ENCODE results near the gene CRTAC1. TPM values are rescaled to one million over a fixed set of nuclear protein-coding genes. Genes with fewer than 3 reads are reported as not detected.

CRTAC1 gene
- total RNA-seq, 1 donor from 2014 or later = 2.2 TPM

GRCh38 chr10:97898429-97898828 is 132.0 kb downstream of the CRTAC1 start:
- peak; percentile 21 for DNase-seq (ENCODE audit: low spot score)

DNA sequence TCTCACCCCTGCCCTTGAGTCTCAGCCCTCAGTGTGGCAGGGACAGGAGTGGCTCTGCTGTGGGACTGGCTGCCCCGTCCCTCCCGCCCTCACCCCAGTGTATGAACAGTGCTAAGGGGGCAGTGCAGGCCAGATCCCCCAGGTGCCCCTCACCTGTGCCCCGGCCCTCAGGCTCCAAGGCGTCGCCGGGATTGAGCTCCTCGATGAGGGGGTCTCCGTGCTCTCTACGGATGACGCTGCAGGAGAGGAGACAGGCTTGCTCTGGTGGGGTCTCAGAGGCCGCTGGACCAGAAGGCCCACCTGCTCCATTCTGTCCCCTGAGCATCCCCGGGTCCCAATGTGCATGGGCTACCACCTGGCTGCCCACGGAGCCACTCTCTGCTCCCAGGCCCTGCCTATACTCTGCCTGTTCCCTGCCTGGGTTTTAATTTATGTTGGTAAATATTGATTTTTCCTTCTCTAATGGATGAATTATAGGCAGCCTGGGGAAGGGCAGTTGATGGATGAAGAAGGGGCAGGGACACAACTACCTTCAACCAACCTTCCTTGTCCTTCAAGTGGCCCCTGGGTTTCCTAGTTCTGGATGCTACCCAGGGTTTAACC is 133.6 kb downstream of the CRTAC1 start:
- no peak for DNase-seq (ENCODE audit: low spot score)

GRCh38 chr10:97895915-97896314 is 134.5 kb downstream of the CRTAC1 start:
- DNase-seq (ENCODE audit: low spot score) = no peak

- DNase-seq (ENCODE audit: low spot score) = no peak
Observed at GRCh38 chr10:97895084-97895483, 135.3 kb downstream of the CRTAC1 start.

- no peak for DNase-seq (ENCODE audit: low spot score)
Observed at GRCh38 chr10:97894092-97894491, 136.3 kb downstream of the CRTAC1 start.

- DNase-seq (ENCODE audit: low spot score) = no peak
Observed at GRCh38 chr10:97892939-97893338, 137.5 kb downstream of the CRTAC1 start.

GRCh38 chr10:97892506-97892905 is 137.9 kb downstream of the CRTAC1 start:
- DNase-seq (ENCODE audit: low spot score) = no peak

- DNase-seq (ENCODE audit: low spot score) = peak; percentile 65
Observed at GRCh38 chr10:97891497-97892167, 138.8 kb downstream of the CRTAC1 start.

GRCh38 chr10:97889461-97890265 is 140.8 kb downstream of the CRTAC1 start:
- DNase-seq (ENCODE audit: low spot score) = peak; percentile 31

DNA sequence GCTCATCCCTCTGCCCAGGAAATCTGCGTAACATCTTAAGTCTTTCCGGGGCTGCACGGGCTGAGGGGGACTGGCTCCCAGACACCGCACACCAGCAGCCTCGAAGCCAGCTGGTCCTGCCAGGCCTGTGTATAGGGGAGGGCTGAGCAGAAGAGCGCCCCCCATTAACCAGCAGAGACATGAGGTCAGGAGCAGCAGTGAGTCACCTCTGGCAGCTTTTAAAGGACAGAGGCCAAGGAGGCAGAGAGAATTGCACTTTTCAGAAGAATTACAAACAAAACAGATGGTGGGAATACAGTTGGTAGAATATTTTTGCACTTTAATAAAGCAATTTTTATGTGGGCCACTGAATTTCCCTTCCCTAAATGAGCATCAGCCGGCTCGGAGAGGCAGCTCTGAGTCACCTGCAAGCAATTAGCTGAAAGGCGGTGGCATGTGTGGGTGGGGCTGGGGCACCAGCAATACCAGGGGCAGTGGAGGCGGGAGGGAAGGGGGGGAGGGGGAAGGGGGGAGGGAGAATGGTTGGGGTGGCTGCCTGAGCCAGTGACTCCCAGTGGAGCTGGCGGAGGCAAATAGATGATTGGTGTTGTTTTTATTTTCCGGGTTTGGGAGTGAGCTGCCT is 141.7 kb downstream of the CRTAC1 start:
- DNase-seq (ENCODE audit: low spot score) = no peak

DNA sequence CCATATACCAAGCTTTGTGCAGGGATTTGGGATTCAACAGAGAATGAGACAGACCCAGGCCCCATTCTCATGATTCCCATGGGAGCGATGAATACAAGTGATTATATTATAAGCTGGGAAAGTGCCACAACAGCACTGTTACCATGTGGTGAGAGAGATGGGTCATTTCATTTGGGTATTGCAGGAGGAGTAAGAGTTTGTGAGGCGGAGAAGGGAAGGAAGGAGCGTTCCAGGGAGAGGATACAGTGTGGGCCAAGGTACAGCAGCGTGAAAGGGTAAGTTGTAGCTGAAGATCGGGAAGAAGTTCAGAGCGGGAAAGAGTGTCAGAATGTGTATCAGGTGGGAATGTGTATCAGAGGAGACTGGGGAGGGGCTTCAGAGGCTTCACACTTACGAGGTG is 142.3 kb downstream of the CRTAC1 start:
- no peak for DNase-seq (ENCODE audit: low spot score)

- DNase-seq (ENCODE audit: low spot score) = no peak
Observed at GRCh38 chr10:97887399-97887798, 143.0 kb downstream of the CRTAC1 start.

DNA sequence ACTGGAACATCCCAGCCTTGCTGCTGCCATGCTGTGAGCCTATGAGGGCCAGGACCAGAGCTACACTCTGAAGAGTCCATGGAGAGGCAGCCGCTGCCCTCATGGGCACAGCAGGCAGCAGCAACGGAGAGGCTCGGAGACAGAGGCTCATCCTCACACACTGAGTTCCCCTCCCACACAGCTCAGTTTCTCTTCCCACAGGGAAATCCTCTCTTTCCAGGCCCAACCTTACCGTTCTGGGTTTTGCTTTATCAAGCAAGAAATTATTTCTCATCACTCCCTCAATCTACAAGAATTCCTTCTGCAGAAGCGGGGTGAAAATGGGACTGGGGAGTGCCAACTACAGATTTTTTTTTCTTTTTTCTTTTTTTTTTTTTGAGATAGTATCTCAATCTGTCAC is 144.1 kb downstream of the CRTAC1 start:
- no peak for DNase-seq (ENCODE audit: low spot score)

GRCh38 chr10:97883092-97883485 is 147.3 kb downstream of the CRTAC1 start:
- DNase-seq (ENCODE audit: low spot score) = no peak

DNA sequence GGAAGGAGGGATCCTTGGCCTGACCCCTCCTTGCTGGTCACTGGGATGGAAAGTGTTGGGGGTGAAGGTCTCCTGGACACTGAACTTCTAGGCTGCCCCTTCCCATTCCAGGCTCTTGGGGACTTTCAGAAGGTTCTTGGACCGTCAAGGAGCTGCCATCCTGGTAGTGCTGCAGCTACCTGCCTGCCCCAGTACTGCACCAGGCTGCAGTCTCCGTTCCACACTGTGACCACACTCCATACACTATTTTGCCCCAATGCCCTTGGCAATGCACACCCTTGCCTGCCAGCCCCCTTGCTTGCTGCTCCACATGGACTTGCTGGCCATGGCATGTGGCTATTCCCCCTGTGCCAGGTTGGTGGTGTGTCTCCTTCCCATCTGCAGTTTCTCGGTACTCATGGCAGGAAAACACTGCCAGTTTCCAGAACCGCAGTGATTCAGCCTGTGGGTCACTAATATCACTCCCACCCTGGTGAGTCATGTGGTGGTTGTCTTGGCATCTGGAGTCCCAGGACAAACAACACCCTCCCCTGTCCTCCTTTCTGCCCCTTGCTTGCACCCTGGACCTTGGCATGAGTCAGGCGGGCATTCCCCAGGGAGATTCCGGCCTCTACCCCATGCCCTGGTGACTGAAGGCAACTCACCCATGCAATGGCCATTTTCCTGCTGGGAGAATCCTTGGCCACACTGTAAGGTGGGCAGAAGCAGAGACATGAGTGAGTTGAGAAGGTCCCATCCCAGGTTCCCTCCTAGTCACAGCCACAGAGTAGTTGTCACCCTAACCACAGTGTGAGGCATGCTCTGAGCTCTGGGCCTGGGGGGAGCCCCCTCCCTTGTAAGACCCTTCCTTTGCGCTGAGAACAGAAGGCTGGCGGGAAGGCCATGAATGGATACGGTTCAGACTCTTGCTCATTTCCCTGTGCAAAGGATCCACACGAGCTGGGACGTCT is 148.0 kb downstream of the CRTAC1 start:
- no peak for DNase-seq (ENCODE audit: low spot score)

DNA sequence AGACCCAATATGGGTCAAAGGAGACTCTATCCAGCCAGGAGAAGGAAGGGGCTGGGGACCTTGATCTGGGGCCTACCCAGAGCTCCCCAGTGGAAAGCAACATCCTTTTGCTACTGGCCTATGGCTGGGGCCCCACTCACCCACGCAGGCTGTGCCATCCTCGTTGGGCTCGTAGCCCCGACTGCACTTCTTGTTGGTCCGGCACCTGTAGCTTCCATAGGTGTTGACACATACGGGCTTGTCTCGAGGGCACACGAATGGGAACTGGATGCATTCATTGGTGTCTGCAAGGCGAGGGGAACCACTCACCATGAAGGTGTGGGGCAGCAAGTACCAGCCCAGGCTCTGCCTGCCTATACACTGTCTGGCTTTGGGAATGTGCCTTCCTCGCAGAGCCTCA is 150.3 kb downstream of the CRTAC1 start:
- no peak for DNase-seq (ENCODE audit: low spot score)

GRCh38 chr10:97879241-97879640 is 151.2 kb downstream of the CRTAC1 start:
- no peak for DNase-seq (ENCODE audit: low spot score)

DNA sequence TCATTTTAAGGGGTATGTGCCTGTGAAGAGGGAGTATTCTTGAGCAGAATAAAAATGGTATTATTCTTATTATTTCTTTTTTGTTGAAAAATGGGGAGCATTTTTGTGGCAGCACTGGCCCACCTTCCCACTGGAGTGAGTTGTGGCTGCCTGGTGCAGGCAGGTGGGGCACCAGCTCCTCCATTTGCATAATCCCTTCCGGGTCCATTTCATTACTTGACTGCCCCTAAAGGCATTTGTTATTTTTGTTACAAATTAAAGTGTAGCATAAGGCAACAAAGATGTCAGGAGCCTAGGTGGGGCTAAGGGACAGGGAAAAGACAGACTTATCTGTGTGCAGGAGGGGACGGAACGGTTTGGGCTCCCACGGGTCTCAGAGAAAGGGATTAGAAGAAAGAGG is 154.0 kb downstream of the CRTAC1 start:
- no peak for DNase-seq (ENCODE audit: low spot score)

GRCh38 chr10:97875391-97875790 is 155.0 kb downstream of the CRTAC1 start:
- DNase-seq (ENCODE audit: low spot score) = no peak

DNA sequence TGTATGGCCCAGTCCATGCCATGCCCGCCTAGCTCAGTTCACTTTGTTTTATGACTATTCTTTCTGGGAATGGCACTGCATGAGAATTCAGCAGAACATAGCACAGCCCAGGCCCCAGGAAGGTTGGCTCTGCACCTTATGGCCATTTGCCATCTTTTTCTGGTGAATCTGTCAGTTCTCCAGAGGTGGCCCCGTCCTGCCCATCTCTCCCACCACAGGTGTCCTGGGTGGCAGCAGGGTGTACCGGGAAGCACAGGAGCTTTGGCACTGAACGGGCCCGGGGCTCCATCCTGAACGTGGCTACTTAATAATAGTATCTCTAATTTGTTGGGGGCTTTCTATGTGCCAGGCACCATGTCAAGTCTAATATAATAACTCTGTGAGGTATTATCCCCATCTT is 156.1 kb downstream of the CRTAC1 start:
- DNase-seq (ENCODE audit: low spot score) = no peak

DNA sequence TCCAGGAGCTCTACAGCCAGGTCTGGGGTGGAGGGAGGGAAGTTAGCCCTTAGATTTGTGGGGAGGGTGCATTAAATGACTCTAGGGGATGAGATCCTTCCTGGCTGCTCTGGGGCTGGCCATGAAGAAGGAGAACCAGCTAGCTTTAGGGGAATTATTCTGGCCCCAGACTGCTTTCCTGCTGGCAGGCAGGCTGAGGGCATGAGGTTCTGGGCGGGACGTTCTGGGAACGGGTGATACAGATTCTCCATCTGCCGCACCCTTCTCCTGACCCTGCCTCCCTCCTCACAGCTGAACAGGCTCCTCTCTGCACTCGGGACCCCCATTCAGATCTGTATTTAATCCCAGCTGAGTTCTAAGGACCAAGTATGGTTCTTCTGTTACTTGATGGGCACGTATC is 156.9 kb downstream of the CRTAC1 start:
- peak; percentile 43 for DNase-seq (ENCODE audit: low spot score)

Measured in umbilical cord (tissue), 2 donors.